ENCODE data around the gene ANKRD42.

DNA sequence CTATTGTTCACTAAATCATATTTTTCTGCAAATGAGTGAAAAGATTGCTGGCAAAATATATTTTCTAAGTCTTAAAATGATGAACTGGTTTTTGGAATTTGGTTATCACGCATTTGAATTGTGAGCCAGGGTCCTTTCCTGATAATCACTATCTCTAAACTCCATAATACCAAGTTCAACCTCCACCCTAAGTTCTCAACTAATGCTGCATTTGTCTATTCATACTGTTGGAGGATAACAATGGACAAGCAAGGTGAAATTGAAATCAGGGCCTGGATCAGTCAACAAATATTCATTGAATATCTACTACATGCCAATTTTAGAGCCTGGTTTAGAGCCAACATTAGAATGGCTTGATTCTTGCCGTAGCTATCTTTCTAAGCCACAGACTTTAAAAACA is 41.2 kb upstream of the ANKRD42 start:
- no peak for TF ChIP-seq POLR2AphosphoS5 (IDR thresholded peaks at IDR 0.05; ENCODE audit: low read depth, low read length)
- TF ChIP-seq POLR2A (IDR thresholded peaks at IDR 0.05; ENCODE audit: low read depth, low read length) = no peak
- no peak for TF ChIP-seq TAF1 (IDR thresholded peaks at IDR 0.05; ENCODE audit: low read depth, low read length)
- TF ChIP-seq SPI1 (IDR thresholded peaks at IDR 0.05; ENCODE audit: low read depth, low read length) = no peak
- no peak for TF ChIP-seq PAX5 (IDR thresholded peaks at IDR 0.05; ENCODE audit: insufficient read depth, low read length, severe bottlenecking)

Data from GM12891 (cell line).